Measurements from ENCODE around the gene TOMM5.

The TOMM5 gene

GRCh38 chr9:37593883-37594448 lies 1.6 kb upstream of the TOMM5 start:
- no peak for TF ChIP-seq CTCF (IDR thresholded peaks at IDR 0.05; ENCODE audit: low read depth, low read length)
- H3K4me3 ChIP-seq (ENCODE audit: low read depth, low read length) = peak overlapping the region; percentile 33; the same call in 1 of the 2 replicates
- H3K36me3 ChIP-seq = peaks cover 18% of the 10 kb centered on the region
- no peak for DNase-seq
- no peaks in the 10 kb centered on the region for H3K9me3 ChIP-seq
- H3K27me3 ChIP-seq = no peaks in the 10 kb centered on the region; the same call in 1 of the 2 replicates
- H3K4me1 ChIP-seq = peaks cover 9% of the 10 kb centered on the region; the same call in 1 of the 2 replicates

GRCh38 chr9:37587521-37587920 lies 4.9 kb downstream of the TOMM5 start:
- no peak for TF ChIP-seq CTCF (IDR thresholded peaks at IDR 0.05; ENCODE audit: low read depth, low read length)
- no peak overlapping the region for H3K4me3 ChIP-seq (ENCODE audit: low read depth, low read length)
- H3K27me3 ChIP-seq = no peaks in the 10 kb centered on the region
- DNase-seq = no peak
- H3K4me1 ChIP-seq = peaks cover 3% of the 10 kb centered on the region; the same call in 1 of the 2 replicates
- H3K9me3 ChIP-seq = no peaks in the 10 kb centered on the region
- H3K36me3 ChIP-seq = peaks cover 83% of the 10 kb centered on the region

DNA sequence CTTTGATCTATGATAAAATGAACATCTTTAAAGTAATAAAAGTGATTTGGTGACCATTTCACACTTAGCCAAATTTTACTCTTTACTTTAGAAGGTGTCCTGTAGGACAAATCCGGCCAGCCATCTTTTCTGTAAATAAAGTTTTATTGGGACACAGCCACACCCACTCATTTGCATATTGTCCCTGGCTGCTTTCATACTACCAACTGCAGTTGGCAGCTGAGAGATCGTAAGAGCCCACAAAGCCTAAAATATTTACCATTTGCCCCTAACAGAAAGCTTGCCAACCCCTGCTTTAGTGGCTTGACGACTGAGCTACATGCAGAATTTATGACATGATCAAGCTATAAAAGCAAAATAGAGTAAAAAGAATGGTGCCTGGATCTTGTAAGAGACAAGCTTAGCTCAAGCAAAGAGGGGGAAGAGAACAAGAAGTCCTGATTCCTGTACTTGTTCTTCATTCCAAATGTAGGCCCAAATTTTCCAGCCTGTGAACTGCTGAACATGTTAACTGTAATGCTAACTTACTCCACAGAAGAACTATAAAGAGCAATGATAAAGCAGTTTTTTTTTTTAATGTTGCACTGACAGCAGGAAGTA lies 8.8 kb downstream of the TOMM5 start:
- no peak for TF ChIP-seq CTCF (IDR thresholded peaks at IDR 0.05; ENCODE audit: low read depth, low read length)
- H3K36me3 ChIP-seq = peaks cover 88% of the 10 kb centered on the region
- no peaks in the 10 kb centered on the region for H3K27me3 ChIP-seq
- H3K9me3 ChIP-seq = no peaks in the 10 kb centered on the region
- H3K4me3 ChIP-seq (ENCODE audit: low read depth, low read length) = no peak overlapping the region
- no peak for DNase-seq
- H3K4me1 ChIP-seq = no peaks in the 10 kb centered on the region; the same call in 1 of the 2 replicates

GRCh38 chr9:37582548-37583157 lies 9.7 kb downstream of the TOMM5 start:
- no peaks in the 10 kb centered on the region; the same call in 1 of the 2 replicates for H3K4me1 ChIP-seq
- no peaks in the 10 kb centered on the region for H3K27me3 ChIP-seq
- peaks cover 86% of the 10 kb centered on the region for H3K36me3 ChIP-seq
- DNase-seq = no peak
- H3K4me3 ChIP-seq (ENCODE audit: low read depth, low read length) = no peak overlapping the region
- H3K9me3 ChIP-seq = no peaks in the 10 kb centered on the region
- peak; percentile 64 for TF ChIP-seq CTCF (IDR thresholded peaks at IDR 0.05; ENCODE audit: low read depth, low read length)

- H3K4me3 ChIP-seq (ENCODE audit: low read depth, low read length) = peak within 1 kb of the TSS; percentile 87
- DNase-seq = peak; percentile 89
- TF ChIP-seq CTCF (IDR thresholded peaks at IDR 0.05; ENCODE audit: low read depth, low read length) = no peak
- no peaks in the 10 kb centered on the region for H3K27me3 ChIP-seq
- no peaks in the 10 kb centered on the region for H3K9me3 ChIP-seq
- peaks cover 35% of the 10 kb centered on the region for H3K36me3 ChIP-seq
- no peaks in the 10 kb centered on the region; the same call in 1 of the 2 replicates for H3K4me1 ChIP-seq
These were observed 16.3 kb downstream of the TOMM5 start, which contains the start of gene FBXO10 for GRCh38 chr9:37575921-37576721. FBXO10 (minus strand) TSS chr9:37576380; CDS start chr9:37541768, 34,612 bp downstream.

All from BE2C (cell line).